HG03060 (cell line): Measurements from ENCODE around the gene FOXD4L3.
"Not testable (repeated sequence)": the region's sequence is repeated elsewhere in the genome, so short reads cannot be mapped to it uniquely, and the experiment has no call there.

Source experiments
- ATAC-seq: cut with Tn5 transposase; IDR thresholded peaks from one replicate; pipeline ENCODE4 v1.9.1; 2021; ENCODE audit warnings: low read depth, moderate number of reproducible peaks; ENCODE audit not compliant: unreplicated experiment

FOXD4L3 gene

DNA sequence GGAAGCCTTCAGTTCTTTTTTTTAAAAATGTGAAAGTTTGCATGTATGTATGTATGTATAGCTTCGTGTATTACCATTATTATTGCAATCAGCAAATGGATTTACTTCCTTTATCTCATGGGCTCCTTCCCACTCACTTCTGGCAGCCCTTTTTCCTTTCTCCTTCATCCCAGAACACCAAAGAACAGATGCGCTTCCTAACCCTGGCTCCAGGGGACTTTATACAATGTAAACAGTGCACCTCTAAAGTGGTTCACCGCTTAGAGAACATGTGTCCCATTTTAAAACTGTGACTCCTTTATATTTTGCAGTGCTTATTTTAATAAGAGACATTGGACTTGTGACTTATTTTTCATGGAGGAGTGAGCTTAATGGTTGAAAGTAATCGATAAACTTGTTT, 40.6 kb downstream of the FOXD4L3 start:
- not testable (repeated sequence) for ATAC-seq

DNA sequence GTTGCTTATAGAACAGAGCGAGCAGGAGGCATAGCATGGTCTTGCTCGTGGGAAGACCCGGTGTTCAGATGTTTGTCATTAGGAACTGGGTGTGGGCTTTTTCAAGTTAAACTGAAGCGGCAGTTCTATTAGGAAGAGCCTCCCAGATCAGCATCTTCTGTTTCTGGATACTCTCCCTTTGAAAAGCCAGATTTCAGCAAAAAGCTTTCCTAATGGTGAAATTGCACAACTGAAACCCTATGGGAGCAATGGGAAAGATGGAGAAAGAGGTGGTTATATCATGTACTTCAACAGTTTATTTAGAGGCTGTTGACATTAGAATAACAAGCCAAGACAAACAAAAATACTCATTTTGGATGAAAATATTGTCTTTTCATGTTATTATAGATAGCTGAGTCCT, 41.3 kb downstream of the FOXD4L3 start:
- ATAC-seq, result not testable (repeated sequence)

GRCh38 chr9:68351689-68352088, 49.0 kb downstream of the FOXD4L3 start:
- ATAC-seq, result not testable (repeated sequence)
